Osteocyte (in vitro differentiated cells): ENCODE data around the gene C3orf20. TPM values are rescaled to one million over a fixed set of nuclear protein-coding genes. Genes with fewer than 3 reads are reported as not detected.
"Not testable (repeated sequence)": the region's sequence is repeated elsewhere in the genome, so short reads cannot be mapped to it uniquely, and the experiment has no call there.

Experiments
- DNase-seq: peaks from one replicate; pipeline ENCODE4 v3.0.0; 2021; ENCODE audit warnings: mixed read lengths; ENCODE audit not compliant: unreplicated experiment; ENCODE audit errors: extremely low spot score
- H3K27ac Mint-ChIP-seq: one replicate; pipeline ENCODE4 v1.8.0; 2021; ENCODE audit warnings: mild to moderate bottlenecking, mixed read lengths; ENCODE audit not compliant: unreplicated experiment
- H3K27me3 Mint-ChIP-seq: one replicate; pipeline ENCODE4 v1.8.0; 2021; ENCODE audit warnings: mixed read lengths; ENCODE audit not compliant: unreplicated experiment
- H3K36me3 Mint-ChIP-seq: one replicate; pipeline ENCODE4 v1.8.0; 2021; ENCODE audit warnings: mixed read lengths; ENCODE audit not compliant: unreplicated experiment
- H3K4me1 Mint-ChIP-seq: one replicate; pipeline ENCODE4 v1.8.0; 2021; ENCODE audit warnings: mixed read lengths; ENCODE audit not compliant: unreplicated experiment
- H3K4me3 Mint-ChIP-seq: one replicate; pipeline ENCODE4 v1.8.0; 2021; ENCODE audit warnings: mild to moderate bottlenecking, moderate library complexity, mixed read lengths; ENCODE audit not compliant: unreplicated experiment
- H3K9me3 Mint-ChIP-seq: one replicate; pipeline ENCODE4 v1.8.0; 2021; ENCODE audit warnings: mixed read lengths; ENCODE audit not compliant: unreplicated experiment
- CTCF ChIP-seq: fragments of 200-600 bp; sonication (generic); IDR thresholded peaks from 2 replicates; pipeline ENCODE4 v1.5.0; 2021; ENCODE audit warnings: antibody characterized with exemption, mild to moderate bottlenecking, moderate library complexity
- total RNA-seq: library from RNA; stranded (reverse); gene quantifications from 2 replicates; pipeline ENCODE4 v1.2.1, GENCODE V29; 2021

Gene C3orf20
- total RNA-seq, 1 donor from 2014 or later = not detected

- TF ChIP-seq CTCF = no peak
- Mint-ChIP-seq H3K4me1 (no peaks in the 10 kb centered on the region), H3K27me3 (peaks cover 21% of the 10 kb centered on the region), H3K36me3 (no peaks in the 10 kb centered on the region), H3K27ac (no peak overlapping the region), H3K4me3 (no peak overlapping the region), H3K9me3 (peaks cover 19% of the 10 kb centered on the region)
- no peak for DNase-seq
Observed at GRCh38 chr3:14741510-14741909, 66.6 kb downstream of the C3orf20 start.

- Mint-ChIP-seq H3K9me3 (peaks cover 13% of the 10 kb centered on the region), H3K27ac (no peak overlapping the region), H3K27me3 (peaks cover 31% of the 10 kb centered on the region), H3K36me3 (no peaks in the 10 kb centered on the region), H3K4me3 (no peak overlapping the region), H3K4me1 (no peaks in the 10 kb centered on the region)
- no peak for DNase-seq
- no peak for TF ChIP-seq CTCF
Observed at GRCh38 chr3:14744556-14744955, 69.6 kb downstream of the C3orf20 start.

- no peak for TF ChIP-seq CTCF
- H3K27ac Mint-ChIP-seq = no peak overlapping the region
- peaks cover 4% of the 10 kb centered on the region for H3K36me3 Mint-ChIP-seq
- no peak for DNase-seq
- H3K4me3 Mint-ChIP-seq = no peak overlapping the region
- H3K27me3 Mint-ChIP-seq = peaks cover 24% of the 10 kb centered on the region
- peaks cover 8% of the 10 kb centered on the region for H3K9me3 Mint-ChIP-seq
- no peaks in the 10 kb centered on the region for H3K4me1 Mint-ChIP-seq
Observed at GRCh38 chr3:14750650-14751049, 75.7 kb downstream of the C3orf20 start.

- H3K36me3 Mint-ChIP-seq, H3K27me3 Mint-ChIP-seq, DNase-seq, H3K9me3 Mint-ChIP-seq, H3K4me3 Mint-ChIP-seq, H3K27ac Mint-ChIP-seq, H3K4me1 Mint-ChIP-seq: not testable (repeated sequence)
Observed at GRCh38 chr3:14752979-14753378, 78.0 kb downstream of the C3orf20 start.

- no peak overlapping the region for H3K27ac Mint-ChIP-seq
Observed at GRCh38 chr3:14757153-14757700, 82.3 kb downstream of the C3orf20 start.

More at GRCh38 chr3:14757153-14757700, 82.3 kb downstream of the C3orf20 start:
- TF ChIP-seq CTCF = no peak
- no peak for DNase-seq
- no peaks in the 10 kb centered on the region for H3K9me3 Mint-ChIP-seq
- peaks cover 3% of the 10 kb centered on the region for H3K27me3 Mint-ChIP-seq
- H3K4me3 Mint-ChIP-seq = no peak overlapping the region
- no peaks in the 10 kb centered on the region for H3K36me3 Mint-ChIP-seq
- no peaks in the 10 kb centered on the region for H3K4me1 Mint-ChIP-seq
